Gastrocnemius medialis (tissue), 4 donors: ENCODE results near the gene ISG20. TPM values are rescaled to one million over a fixed set of nuclear protein-coding genes. Genes with fewer than 3 reads are reported as not detected.

Experiments
- ATAC-seq, 2 donors: fragments of 150-250 bp; one replicate each; pipeline ENCODE4 v1.9.1; 2016
- DNase-seq, 2 donors: peaks; one replicate each; pipeline ENCODE4 v3.0.0-alpha.2; 2019
- H3K27ac ChIP-seq, 4 donors: fragments of 200-600 bp; sonication (generic); 1 replicate in 1 of 4; 2 replicates in 3 of 4; pipeline ENCODE4 v1.5.1; 2016 to 2018; ENCODE audit warnings: mild to moderate bottlenecking in 2 of 4, moderate library complexity in 1 of 4
- H3K27me3 ChIP-seq, 3 donors: fragments of 200-600 bp; sonication (generic) in 2 of 3; 1 replicate in 1 of 3; 2 replicates in 2 of 3; pipeline versions ENCODE4 v1.5.1 to v1.6.0; 2016 to 2019; ENCODE audit warnings: mild to moderate bottlenecking in 1 of 3, moderate library complexity in 1 of 3
- H3K36me3 ChIP-seq, 2 donors: fragments of 200-600 bp; sonication (generic) in 1 of 2; one replicate each; pipeline ENCODE4 v1.5.1; 2017 to 2018
- H3K4me1 ChIP-seq, 2 donors: fragments of 200-600 bp; sonication (generic) in 1 of 2; one replicate each; pipeline ENCODE4 v1.5.1; 2016 to 2017; ENCODE audit warnings: mild to moderate bottlenecking in 2 of 2
- H3K4me3 ChIP-seq, 4 donors: fragments of 200-600 bp; sonication (generic) in 3 of 4; 1 replicate in 1 of 4; 2 replicates in 3 of 4; pipeline ENCODE4 v1.5.1; 2016 to 2019; ENCODE audit warnings: mild to moderate bottlenecking in 2 of 4
- H3K9me3 ChIP-seq, 3 donors: fragments of 200-600 bp; sonication (generic) in 2 of 3; 1 replicate in 1 of 3; 2 replicates in 2 of 3; pipeline ENCODE4 v1.5.1; 2016 to 2019
- POLR2A ChIP-seq, 2 donors: fragments of 450-650 bp; IDR thresholded peaks; one replicate each; pipeline ENCODE4 v1.6.1; 2017; ENCODE audit warnings: antibody characterized with exemption in 2 of 2, mild to moderate bottlenecking in 2 of 2, moderate library complexity in 2 of 2
- in situ Hi-C, 4 donors: fragments of 200-750 bp; cut with MboI; loops; one replicate each; pipeline versions ENCODE4 v1.15.0 to v1.8.0; 2017; ENCODE audit warnings: low sequenced_read_pairs in 4 of 4
- intact Hi-C: fragments of 100-400 bp; cut with DNase I; formaldehyde crosslinking; loops from one replicate; pipeline ENCODE4 v1.15.1; 2023; ENCODE audit warnings: low total_unique reads
- total RNA-seq, 4 donors: library from RNA; depleted of rRNA; stranded (reverse); fragments of >200 nt; gene quantifications; one replicate each; pipeline versions ENCODE4 v1.1.0 to v1.2.3, GENCODE V29; 2016
- TF ChIP-seq, protein P1 (sequence below), 5 experiments: fragments of 450-650 bp in 3 of 5; fragments of 200-600 bp in 2 of 5; sonication (generic) in 2 of 5; IDR thresholded peaks in 4 of 5; conservative IDR thresholded peaks in 1 of 5; 1 replicate in 4 of 5; 2 replicates in 1 of 5; pipeline ENCODE4 v1.5.1; 2016 to 2019; ENCODE audit warnings: antibody characterized with exemption in 5 of 5, mild to moderate bottlenecking in 3 of 5, moderate library complexity in 3 of 5

The ISG20 gene
- total RNA-seq, 4 donors from 2014 or later = 1.2 to 9.2 (median 1.6) TPM

DNA sequence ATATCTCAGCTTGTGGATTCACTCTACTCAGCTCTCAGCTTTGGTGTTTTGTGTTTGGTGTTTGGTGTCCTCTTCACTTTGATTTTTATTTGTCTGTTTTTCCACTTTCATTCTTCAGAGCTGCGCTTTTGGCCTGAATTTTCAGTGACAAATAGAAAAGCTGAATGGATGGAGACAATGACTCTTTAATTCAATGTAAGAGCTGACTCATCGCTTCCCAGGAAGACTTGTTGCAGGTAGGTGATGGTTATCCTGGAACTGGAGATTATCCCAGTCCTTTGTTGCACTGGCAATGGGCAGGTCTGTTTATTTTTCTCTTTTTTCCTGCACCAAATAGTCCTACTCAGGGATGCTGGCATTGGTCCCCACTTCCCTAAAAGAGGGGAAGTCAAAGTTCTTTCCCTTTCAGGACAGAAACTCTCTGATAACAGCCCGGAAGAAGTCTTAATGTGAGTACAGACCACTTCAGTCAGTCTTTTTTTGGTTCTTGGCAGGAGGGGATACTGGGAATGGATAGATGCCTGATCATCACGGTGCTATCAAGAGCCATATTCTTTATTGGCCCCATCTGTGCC lies 30.1 kb upstream of the ISG20 start:
- Histone ChIP-seq H3K27ac (no peak overlapping the region), H3K27me3 (peaks cover 31 to 35% (median 34%) of the 10 kb centered on the region in 3 donors), H3K4me1 (peaks cover 2 to 16% of the 10 kb centered on the region in 2 donors), H3K9me3 (no peaks in the 10 kb centered on the region), H3K4me3 (no peak overlapping the region), H3K36me3 (no peaks in the 10 kb centered on the region)
- in situ Hi-C loops (loop anchor here in 1 of 4 donors (25.0 kb wide), 1 partner anchor 121 kb away; no protein-coding TSS in a partner anchor), intact Hi-C loops (no loop called here)
- ATAC-seq (no peak), DNase-seq (no peak)
- no peak for TF ChIP-seq POLR2A (IDR thresholded peaks at IDR 0.05)
- TF ChIP-seq, protein P1, sequence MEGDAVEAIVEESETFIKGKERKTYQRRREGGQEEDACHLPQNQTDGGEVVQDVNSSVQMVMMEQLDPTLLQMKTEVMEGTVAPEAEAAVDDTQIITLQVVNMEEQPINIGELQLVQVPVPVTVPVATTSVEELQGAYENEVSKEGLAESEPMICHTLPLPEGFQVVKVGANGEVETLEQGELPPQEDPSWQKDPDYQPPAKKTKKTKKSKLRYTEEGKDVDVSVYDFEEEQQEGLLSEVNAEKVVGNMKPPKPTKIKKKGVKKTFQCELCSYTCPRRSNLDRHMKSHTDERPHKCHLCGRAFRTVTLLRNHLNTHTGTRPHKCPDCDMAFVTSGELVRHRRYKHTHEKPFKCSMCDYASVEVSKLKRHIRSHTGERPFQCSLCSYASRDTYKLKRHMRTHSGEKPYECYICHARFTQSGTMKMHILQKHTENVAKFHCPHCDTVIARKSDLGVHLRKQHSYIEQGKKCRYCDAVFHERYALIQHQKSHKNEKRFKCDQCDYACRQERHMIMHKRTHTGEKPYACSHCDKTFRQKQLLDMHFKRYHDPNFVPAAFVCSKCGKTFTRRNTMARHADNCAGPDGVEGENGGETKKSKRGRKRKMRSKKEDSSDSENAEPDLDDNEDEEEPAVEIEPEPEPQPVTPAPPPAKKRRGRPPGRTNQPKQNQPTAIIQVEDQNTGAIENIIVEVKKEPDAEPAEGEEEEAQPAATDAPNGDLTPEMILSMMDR (IDR thresholded peaks at IDR 0.05 in 4 of 5, conservative IDR thresholded peaks at IDR 0.05 in 1 of 5) = no peak

DNA sequence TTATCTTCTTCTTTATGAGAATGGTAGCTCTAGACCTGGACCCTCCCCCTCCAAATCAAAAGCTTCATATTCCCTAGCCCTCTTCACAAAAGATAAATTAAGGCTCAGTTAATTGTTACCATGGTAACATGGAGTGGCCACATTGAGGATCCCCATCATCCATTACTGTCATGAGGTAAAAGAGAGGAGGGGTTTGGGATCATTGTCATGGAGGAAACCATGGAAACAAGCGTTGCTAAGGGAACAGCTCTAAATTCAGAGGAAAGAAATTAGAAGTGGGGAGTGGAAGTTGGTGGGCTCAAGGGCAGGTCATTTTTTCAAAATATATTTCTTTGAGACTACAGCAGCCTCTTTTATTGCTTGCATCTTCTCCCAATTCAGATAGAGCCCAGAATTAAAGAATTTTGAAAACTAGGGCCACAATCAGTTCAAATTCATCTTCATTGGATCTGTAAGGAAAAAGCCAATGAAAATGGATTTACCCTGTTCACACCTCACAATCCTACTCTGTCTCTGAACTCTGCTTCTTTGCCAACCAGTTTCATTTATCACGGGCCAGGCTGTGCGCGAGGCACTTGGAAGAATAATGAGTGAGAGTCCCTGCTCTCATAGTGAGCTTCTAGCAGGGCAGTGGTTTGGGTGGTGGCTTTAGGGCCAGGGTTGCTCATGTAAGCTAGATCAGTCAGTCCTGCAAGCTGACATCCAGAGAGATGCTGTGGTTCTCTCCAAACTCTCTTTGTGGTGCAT lies 29.3 kb upstream of the ISG20 start:
- in situ Hi-C loops = loop anchor here in 3 of 4 donors (10.0 to 25.0 kb wide), 2 partner anchors 122 to 135 kb away; no protein-coding TSS in a partner anchor
- intact Hi-C loops = loop anchor here (5.0 kb wide), 1 partner anchor 62 kb away; the partner anchor contains the start of gene DET1
- H3K27me3 ChIP-seq = peaks cover 23 to 27% (median 27%) of the 10 kb centered on the region in 3 donors

GRCh38 chr15:88610701-88611231 lies 28.1 kb upstream of the ISG20 start:
- ATAC-seq (no peak), DNase-seq (no peak)
- Histone ChIP-seq H3K9me3 (no peaks in the 10 kb centered on the region), H3K27ac (no peak overlapping the region), H3K27me3 (peaks cover 11 to 15% (median 14%) of the 10 kb centered on the region in 3 donors), H3K4me3 (no peak overlapping the region), H3K4me1 (peaks cover 2 to 3% of the 10 kb centered on the region in 2 donors), H3K36me3 (no peaks in the 10 kb centered on the region)
- intact Hi-C loops (loop anchor here (5.0 kb wide), 1 partner anchor 63 kb away; the partner anchor contains the start of gene DET1), in situ Hi-C loops (loop anchor here in 3 of 4 donors (10.0 to 25.0 kb wide), 2 partner anchors 123 to 136 kb away; no protein-coding TSS in a partner anchor)
- TF ChIP-seq, protein P1 (IDR thresholded peaks at IDR 0.05 in 4 of 5, conservative IDR thresholded peaks at IDR 0.05 in 1 of 5) = no peak
- TF ChIP-seq POLR2A (IDR thresholded peaks at IDR 0.05) = no peak

More for the DNA sequence above, 29.3 kb upstream of the ISG20 start:
- TF ChIP-seq, protein P1 (IDR thresholded peaks at IDR 0.05 in 4 of 5, conservative IDR thresholded peaks at IDR 0.05 in 1 of 5) = no peak
- TF ChIP-seq POLR2A (IDR thresholded peaks at IDR 0.05) = no peak
- Histone ChIP-seq H3K4me1 (peaks cover 2 to 12% of the 10 kb centered on the region in 2 donors), H3K4me3 (no peak overlapping the region), H3K36me3 (no peaks in the 10 kb centered on the region), H3K27ac (no peak overlapping the region), H3K9me3 (no peaks in the 10 kb centered on the region)
- no peak for ATAC-seq
- DNase-seq = no peak

GRCh38 chr15:88612186-88612796 lies 26.5 kb upstream of the ISG20 start:
- in situ Hi-C loops = loop anchor here in 3 of 4 donors (10.0 to 25.0 kb wide), 2 partner anchors 125 to 137 kb away; no protein-coding TSS in a partner anchor
- H3K4me1 ChIP-seq = peaks cover 0 to 3% of the 10 kb centered on the region in 2 donors
- peaks cover 0 to under 1% (median 0%) of the 10 kb centered on the region in 3 donors for H3K27me3 ChIP-seq
- H3K9me3 ChIP-seq = no peaks in the 10 kb centered on the region
- ATAC-seq (no peak), DNase-seq (no peak)
- TF ChIP-seq POLR2A (IDR thresholded peaks at IDR 0.05) = no peak
- intact Hi-C loops = loop anchor here (5.0 kb wide), 1 partner anchor 65 kb away; the partner anchor contains the start of gene DET1
- H3K4me3 ChIP-seq = no peak overlapping the region
- no peaks in the 10 kb centered on the region for H3K36me3 ChIP-seq
- no peak overlapping the region for H3K27ac ChIP-seq
